Activated CD4-positive, alpha-beta T cell treated with anti-CD3 and anti-CD28 coated beads for 1 hour (primary cell): Measurements from ENCODE around the gene SLC6A7.
A peak's percentile ranks its signal among the peaks of the same experiment; 100 is the strongest.

Experiments used
- DNase-seq: peaks from one replicate; pipeline ENCODE4 v3.0.0-alpha.2; 2020

Gene SLC6A7

GRCh38 chr5:150156027-150156368, 33.9 kb upstream of the SLC6A7 start:
- no peak for DNase-seq

GRCh38 chr5:150156540-150156939, 33.3 kb upstream of the SLC6A7 start:
- DNase-seq = no peak

GRCh38 chr5:150157168-150157567, 32.7 kb upstream of the SLC6A7 start:
- no peak for DNase-seq

GRCh38 chr5:150158170-150158949, 31.5 kb upstream of the SLC6A7 start:
- DNase-seq = no peak

GRCh38 chr5:150159031-150159430, 30.8 kb upstream of the SLC6A7 start:
- DNase-seq = no peak

- DNase-seq = no peak
These were observed 30.1 kb upstream of the SLC6A7 start for GRCh38 chr5:150159741-150160179.

GRCh38 chr5:150160448-150161081, 29.3 kb upstream of the SLC6A7 start:
- DNase-seq = no peak

GRCh38 chr5:150161242-150162141, 28.4 kb upstream of the SLC6A7 start:
- peak; percentile 50 for DNase-seq

- DNase-seq = no peak
These were observed 27.7 kb upstream of the SLC6A7 start for GRCh38 chr5:150162142-150162513.

- no peak for DNase-seq
These were observed 26.8 kb upstream of the SLC6A7 start for GRCh38 chr5:150163035-150163434.

GRCh38 chr5:150163547-150164059, 26.3 kb upstream of the SLC6A7 start:
- DNase-seq = no peak

GRCh38 chr5:150164211-150164980, 25.5 kb upstream of the SLC6A7 start:
- no peak for DNase-seq

- no peak for DNase-seq
These were observed 23.7 kb upstream of the SLC6A7 start for GRCh38 chr5:150166037-150166649.

GRCh38 chr5:150166650-150167511, 23.0 kb upstream of the SLC6A7 start, which contains the start of gene CDX1:
TSS of gene CDX1 (plus strand) at chr5:150166778. CDS start at chr5:150166877, 99 bp downstream.
- no peak for DNase-seq

GRCh38 chr5:150167512-150167850, 22.4 kb upstream of the SLC6A7 start:
- DNase-seq = no peak

GRCh38 chr5:150167908-150168307, 22.0 kb upstream of the SLC6A7 start:
- DNase-seq = no peak

GRCh38 chr5:150168864-150169263, 21.0 kb upstream of the SLC6A7 start:
- no peak for DNase-seq

- DNase-seq = no peak
These were observed 17.7 kb upstream of the SLC6A7 start for GRCh38 chr5:150172145-150172544.

- no peak for DNase-seq
These were observed 17.3 kb upstream of the SLC6A7 start for GRCh38 chr5:150172556-150172955.

- DNase-seq = no peak
These were observed 16.7 kb upstream of the SLC6A7 start for GRCh38 chr5:150173161-150173560.

- no peak for DNase-seq
These were observed 15.6 kb upstream of the SLC6A7 start for GRCh38 chr5:150174285-150174684.
